GM12878 (cell line): ENCODE measurements around the gene TP63.

Experiments
- EZH2 ChIP-seq: IDR thresholded peaks from 2 replicates; pipeline ENCODE4 v1.6.1; 2012; ENCODE audit warnings: low read depth, mild to moderate bottlenecking, control low read depth, inconsistent platforms, low read length, borderline replicate concordance; ENCODE audit not compliant: control insufficient read depth
- POLR2A ChIP-seq: IDR thresholded peaks from 2 replicates; pipeline ENCODE4 v1.6.1; 2011; ENCODE audit warnings: low read depth, mild to moderate bottlenecking, low read length
- REST ChIP-seq: IDR thresholded peaks from 2 replicates; pipeline ENCODE4 v1.6.1; 2012; ENCODE audit warnings: mild to moderate bottlenecking, low read depth, low read length

GRCh38 chr3:189781415-189781814 is 150.2 kb downstream of the TP63 start:
- TF ChIP-seq REST (no peak), POLR2A (no peak), EZH2 (no peak)
